CD4-positive, alpha-beta T cell (primary cell): ENCODE measurements around the gene MAMSTR. TPM values are rescaled to one million over a fixed set of nuclear protein-coding genes. Genes with fewer than 3 reads are reported as not detected.

ENCODE experiments used
- ATAC-seq: fragments of 200-7000 bp; cut with Tn5 transposase; one replicate; pipeline ENCODE4 v1.10.0; 2022; ENCODE audit warnings: mild to moderate bottlenecking; ENCODE audit not compliant: poor library complexity
- CTCF ChIA-PET: fragments of 350-600 bp; sonication (Branson Sonifier 250); formaldehyde crosslinking; loops from one replicate; lab custom pipeline; 2021; ENCODE audit warnings: antibody characterized with exemption, inconsistent platforms; lab: Charles Lee
- POLR2A ChIA-PET: fragments of 350-600 bp; sonication (Branson Sonifier 250); formaldehyde crosslinking; loops from one replicate; lab custom pipeline; 2021; ENCODE audit warnings: antibody characterized with exemption, inconsistent platforms; lab: Charles Lee
- DNase-seq, 14 experiments: peaks; one replicate each; pipeline ENCODE4 v3.0.0-alpha.2; 2013 to 2020; ENCODE audit warnings: mixed read lengths in 2 of 14
- H3K27ac ChIP-seq, 2 donors: one replicate each; pipeline versions ENCODE4 v1.5.1 to v1.7.0; 2013; ENCODE audit warnings: low read length in 2 of 2, low read depth in 1 of 2, mild to moderate bottlenecking in 1 of 2
- H3K27me3 ChIP-seq, 2 experiments: 1 replicate in 1 of 2; 2 replicates in 1 of 2; pipeline versions ENCODE4 v1.6.1 to v1.7.0; 2013; ENCODE audit warnings: low read length in 2 of 2, control low read depth in 1 of 2, mild to moderate bottlenecking in 1 of 2, moderate library complexity in 1 of 2; ENCODE audit not compliant: insufficient read depth in 2 of 2, control insufficient read depth in 1 of 2
- H3K36me3 ChIP-seq: one replicate; pipeline ENCODE4 v1.6.1; 2013; ENCODE audit warnings: low read length, control low read depth; ENCODE audit not compliant: insufficient read depth
- H3K4me1 ChIP-seq: one replicate; pipeline ENCODE4 v1.6.1; 2013; ENCODE audit warnings: low read length, control low read depth; ENCODE audit not compliant: insufficient read depth
- H3K4me3 ChIP-seq: one replicate; pipeline ENCODE4 v1.5.1; 2013; ENCODE audit warnings: mild to moderate bottlenecking, low read length, moderate library complexity
- H3K9me3 ChIP-seq, 2 experiments: 1 replicate in 1 of 2; 2 replicates in 1 of 2; pipeline versions ENCODE4 v1.6.1 to v1.7.0; 2013; ENCODE audit warnings: low read length in 2 of 2, mild to moderate bottlenecking in 2 of 2, control low read depth in 1 of 2, moderate library complexity in 1 of 2; ENCODE audit not compliant: control insufficient read depth in 1 of 2, insufficient read depth in 1 of 2
- H3K27ac Mint-ChIP-seq: one replicate; pipeline ENCODE4 v1.8.0; 2020; ENCODE audit warnings: mixed read lengths
- H3K27me3 Mint-ChIP-seq: one replicate; pipeline ENCODE4 v1.8.0; 2021; ENCODE audit warnings: mixed read lengths
- H3K36me3 Mint-ChIP-seq: one replicate; pipeline ENCODE4 v1.8.0; 2021; ENCODE audit warnings: low read depth, mixed read lengths
- H3K4me1 Mint-ChIP-seq: one replicate; pipeline ENCODE4 v1.8.0; 2021; ENCODE audit warnings: low read depth, mixed read lengths
- H3K4me3 Mint-ChIP-seq: one replicate; pipeline ENCODE4 v1.8.0; 2020; ENCODE audit warnings: mild to moderate bottlenecking, mixed read lengths
- H3K9me3 Mint-ChIP-seq: one replicate; pipeline ENCODE4 v1.8.0; 2020; ENCODE audit warnings: mixed read lengths
- intact Hi-C, 2 experiments: fragments of 100-400 bp; cut with DNase I in 1 of 2; cut with micrococcal nuclease in 1 of 2; formaldehyde crosslinking; loops; one replicate each; pipeline versions ENCODE4 v1.15.1 to v1.9.0; 2023 to 2025; cut with DNase I, micrococcal nuclease
- total RNA-seq, 174 experiments: library from RNA in 2 of 174; stranded (reverse) in 2 of 174; gene quantifications; one replicate each; pipeline ENCODE4 v1.2.3 and lab custom pipeline; 2021 to 2026
- TF ChIP-seq, protein P1 (sequence below): fragments of 200-600 bp; IDR thresholded peaks from one replicate; pipeline ENCODE4 v1.8.0; 2022; ENCODE audit warnings: antibody characterized with exemption, mild to moderate bottlenecking

The MAMSTR gene
- total RNA-seq, 2 experiments from 2014 or later, result 0.47 to 0.50 TPM

DNA sequence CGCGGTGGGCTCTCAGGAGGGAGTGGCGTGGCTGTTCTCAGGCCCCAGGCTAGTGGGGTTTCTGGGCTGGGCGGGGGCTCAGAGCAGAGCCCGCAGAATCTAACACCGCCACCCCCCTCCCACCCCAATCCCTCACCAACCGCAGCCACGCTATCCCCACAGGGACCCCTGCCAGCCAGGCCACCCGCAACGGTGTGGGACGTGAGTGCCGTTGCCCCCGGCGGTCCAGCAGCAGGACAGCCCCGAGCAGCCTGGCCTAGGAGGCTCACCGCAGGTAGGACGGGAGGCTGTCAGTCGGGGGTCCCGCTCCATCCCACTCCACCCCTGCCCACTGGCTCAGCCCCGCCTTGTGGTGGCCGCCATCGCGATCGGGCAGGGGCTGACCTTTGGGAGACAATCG, 46.5 kb downstream of the MAMSTR start, which contains the start of gene NTN5:
Gene NTN5, minus strand, starts transcription at position 24 of the 400 bp plus-strand sequence. CDS start 2,031 bp downstream, outside the sequence.
- TF ChIP-seq, protein P1, sequence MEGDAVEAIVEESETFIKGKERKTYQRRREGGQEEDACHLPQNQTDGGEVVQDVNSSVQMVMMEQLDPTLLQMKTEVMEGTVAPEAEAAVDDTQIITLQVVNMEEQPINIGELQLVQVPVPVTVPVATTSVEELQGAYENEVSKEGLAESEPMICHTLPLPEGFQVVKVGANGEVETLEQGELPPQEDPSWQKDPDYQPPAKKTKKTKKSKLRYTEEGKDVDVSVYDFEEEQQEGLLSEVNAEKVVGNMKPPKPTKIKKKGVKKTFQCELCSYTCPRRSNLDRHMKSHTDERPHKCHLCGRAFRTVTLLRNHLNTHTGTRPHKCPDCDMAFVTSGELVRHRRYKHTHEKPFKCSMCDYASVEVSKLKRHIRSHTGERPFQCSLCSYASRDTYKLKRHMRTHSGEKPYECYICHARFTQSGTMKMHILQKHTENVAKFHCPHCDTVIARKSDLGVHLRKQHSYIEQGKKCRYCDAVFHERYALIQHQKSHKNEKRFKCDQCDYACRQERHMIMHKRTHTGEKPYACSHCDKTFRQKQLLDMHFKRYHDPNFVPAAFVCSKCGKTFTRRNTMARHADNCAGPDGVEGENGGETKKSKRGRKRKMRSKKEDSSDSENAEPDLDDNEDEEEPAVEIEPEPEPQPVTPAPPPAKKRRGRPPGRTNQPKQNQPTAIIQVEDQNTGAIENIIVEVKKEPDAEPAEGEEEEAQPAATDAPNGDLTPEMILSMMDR, result no peak
- Histone ChIP-seq H3K27ac (no peak within 1 kb of the TSS), H3K4me3 (no peak within 1 kb of the TSS), H3K36me3 (no peaks in the 10 kb centered on the region), H3K4me1 (peaks cover 9% of the 10 kb centered on the region), H3K9me3 (no peaks in the 10 kb centered on the region), H3K27me3 (no peaks in the 10 kb centered on the region)
- Mint-ChIP-seq H3K27me3 (no peaks in the 10 kb centered on the region), H3K4me3 (no peak within 1 kb of the TSS), H3K27ac (no peak within 1 kb of the TSS), H3K4me1 (peaks cover 7% of the 10 kb centered on the region), H3K36me3 (no peaks in the 10 kb centered on the region), H3K9me3 (no peaks in the 10 kb centered on the region)
- ChIA-PET POLR2A (no interaction called here), CTCF (no interaction called here)
- ATAC-seq (no peak), DNase-seq (no peak)
- intact Hi-C loops, result no loop called here

DNA sequence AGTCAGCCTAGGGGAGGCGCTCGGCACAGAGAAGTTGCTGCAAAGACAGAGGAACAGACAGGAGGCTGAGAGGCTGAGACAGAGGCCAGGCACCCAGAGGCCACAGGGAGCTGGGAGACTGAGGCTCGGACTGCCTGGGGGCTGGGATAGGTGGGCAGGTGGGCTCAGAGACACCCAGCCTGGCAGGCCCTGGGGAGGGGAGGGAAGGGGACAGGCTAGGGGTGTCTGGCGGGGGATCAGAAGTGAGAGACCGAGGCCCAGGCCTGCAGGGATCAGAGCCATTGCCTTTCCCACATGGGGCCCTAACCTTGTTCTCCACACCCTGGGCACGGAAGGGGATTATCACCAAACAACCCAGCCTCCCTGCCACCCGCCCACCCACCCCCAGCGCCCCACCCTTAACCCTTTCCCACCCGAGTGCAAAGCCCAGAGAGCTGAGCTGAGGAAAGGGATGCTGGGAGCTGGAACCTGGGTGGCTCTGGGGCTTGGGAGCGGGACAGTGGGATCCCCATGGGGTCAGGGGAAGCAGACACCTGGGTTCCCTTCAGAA, 48.0 kb downstream of the MAMSTR start:
- no peaks in the 10 kb centered on the region for H3K27me3 ChIP-seq
- TF ChIP-seq, protein P1, result no peak
- CTCF ChIA-PET, result no interaction called here
- H3K9me3 Mint-ChIP-seq, result no peaks in the 10 kb centered on the region
- H3K4me3 Mint-ChIP-seq, result no peak overlapping the region
- H3K4me1 ChIP-seq, result peaks cover 9% of the 10 kb centered on the region
- peaks cover 7% of the 10 kb centered on the region for H3K4me1 Mint-ChIP-seq
- intact Hi-C loops, result no loop called here
- no peak overlapping the region for H3K27ac Mint-ChIP-seq
- H3K4me3 ChIP-seq, result no peak overlapping the region
- ATAC-seq, result no peak
- no peak for DNase-seq
- no peaks in the 10 kb centered on the region for H3K9me3 ChIP-seq
- POLR2A ChIA-PET, result no interaction called here
- no peaks in the 10 kb centered on the region for H3K36me3 ChIP-seq
- H3K27ac ChIP-seq, result no peak overlapping the region
- H3K36me3 Mint-ChIP-seq, result no peaks in the 10 kb centered on the region
- no peaks in the 10 kb centered on the region for H3K27me3 Mint-ChIP-seq

DNA sequence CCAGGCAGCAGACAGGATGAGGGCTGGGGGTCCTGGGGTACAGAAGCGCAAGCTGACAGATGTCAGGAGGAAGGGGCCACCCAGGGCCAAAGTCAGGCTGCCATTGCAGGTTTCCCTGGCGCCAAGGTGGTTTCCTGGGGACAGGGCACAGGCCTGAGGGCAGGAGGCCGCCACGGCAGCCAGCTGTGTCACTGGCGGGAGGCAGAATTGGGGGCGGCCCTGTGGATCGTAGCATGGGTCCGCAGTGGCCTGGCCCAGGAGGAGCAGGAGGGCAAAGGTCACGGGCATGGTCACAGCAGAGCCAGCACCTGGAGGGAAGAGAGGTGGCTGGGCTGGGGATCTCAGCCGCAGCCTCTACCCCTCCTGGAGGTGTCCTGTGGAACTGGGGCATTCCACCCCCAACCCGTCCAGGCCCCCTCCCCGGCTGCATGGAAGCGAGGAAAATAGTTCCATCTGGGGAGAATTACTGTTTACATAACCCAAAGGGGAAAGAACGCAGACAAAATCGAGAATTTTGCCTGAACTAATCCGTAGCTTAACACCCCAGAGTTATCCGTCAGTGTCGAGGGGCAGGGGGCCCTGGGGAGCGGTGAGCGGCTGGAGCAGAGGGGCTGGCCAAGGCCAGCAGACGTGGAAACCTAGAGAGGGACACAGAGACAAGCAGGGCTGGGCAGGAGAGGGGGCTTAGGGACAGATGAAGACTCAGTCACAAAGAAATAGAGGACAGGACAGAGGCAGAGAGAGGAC, 48.7 kb downstream of the MAMSTR start:
- Mint-ChIP-seq H3K9me3 (no peaks in the 10 kb centered on the region), H3K27ac (no peak overlapping the region), H3K36me3 (no peaks in the 10 kb centered on the region), H3K4me1 (peaks cover 7% of the 10 kb centered on the region), H3K27me3 (no peaks in the 10 kb centered on the region), H3K4me3 (no peak overlapping the region)
- CTCF ChIA-PET, result no interaction called here
- ATAC-seq (no peak), DNase-seq (no peak)
- POLR2A ChIA-PET, result no interaction called here
- intact Hi-C loops, result no loop called here
- Histone ChIP-seq H3K36me3 (no peaks in the 10 kb centered on the region), H3K4me1 (peaks cover 9% of the 10 kb centered on the region), H3K9me3 (no peaks in the 10 kb centered on the region), H3K27me3 (no peaks in the 10 kb centered on the region), H3K4me3 (no peak overlapping the region), H3K27ac (no peak overlapping the region)
- TF ChIP-seq, protein P1, result no peak
